HG03097 (cell line): ENCODE data around the gene BFSP1.

Source experiments
- ATAC-seq: cut with Tn5 transposase; IDR thresholded peaks from one replicate; pipeline ENCODE4 v1.9.1; 2021; ENCODE audit not compliant: unreplicated experiment, low FRiP score

BFSP1 gene

DNA sequence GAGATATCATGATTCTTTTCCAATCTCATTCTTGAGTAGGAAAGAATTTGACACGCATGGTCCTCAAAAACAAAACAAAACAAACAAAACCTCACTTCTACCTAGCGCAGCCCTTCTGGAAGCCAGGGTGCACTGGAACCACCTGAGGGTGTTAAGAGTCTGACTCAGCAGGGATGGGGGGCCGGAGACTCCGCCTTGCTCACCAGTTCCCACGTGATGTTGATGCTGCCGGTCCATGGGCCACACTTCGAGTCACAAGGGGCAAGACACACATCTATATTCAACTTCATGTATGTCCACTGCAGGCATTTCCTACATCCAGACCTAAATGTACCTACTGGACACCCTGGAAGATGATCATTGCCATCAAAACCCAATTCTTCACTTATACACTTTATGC is 30.4 kb downstream of the BFSP1 start:
- no peak for ATAC-seq

DNA sequence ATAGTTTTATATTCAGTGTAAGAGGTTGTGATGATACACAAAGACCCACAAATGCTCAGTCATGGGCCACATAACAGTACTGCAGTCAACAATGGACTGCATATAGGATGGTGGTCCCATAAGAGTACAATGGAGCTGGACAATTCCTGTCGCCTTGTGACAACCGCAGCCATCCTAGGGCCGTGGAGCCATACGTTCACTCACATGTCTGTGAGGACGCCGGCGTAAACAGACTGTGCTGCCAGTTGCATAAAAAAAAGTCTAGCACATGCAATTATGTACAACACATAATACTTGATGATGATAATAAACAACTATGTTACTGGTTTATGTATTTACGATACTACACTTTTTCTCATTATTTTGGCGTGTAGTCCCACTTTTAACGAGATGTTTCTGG is 30.9 kb downstream of the BFSP1 start:
- no peak for ATAC-seq

DNA sequence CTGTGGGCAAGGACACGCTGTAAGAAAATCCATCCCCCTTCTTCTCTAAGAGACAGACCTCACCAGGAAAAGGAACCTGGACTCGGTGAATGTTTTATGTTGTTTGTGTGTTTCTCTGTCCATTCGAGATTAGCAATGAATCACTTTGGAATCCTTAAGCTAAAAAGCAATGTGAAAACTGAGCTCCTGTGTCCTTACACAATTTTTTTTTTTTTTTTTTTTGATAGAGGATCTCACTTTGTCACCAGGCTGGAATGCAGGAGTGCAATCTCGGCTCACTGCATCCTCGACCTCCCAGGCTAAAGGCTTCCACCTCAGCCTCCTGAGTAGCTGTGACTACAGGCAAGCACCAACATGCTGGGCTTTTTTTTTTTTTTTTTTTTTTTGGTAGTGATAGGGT is 32.1 kb downstream of the BFSP1 start:
- ATAC-seq: no peak

DNA sequence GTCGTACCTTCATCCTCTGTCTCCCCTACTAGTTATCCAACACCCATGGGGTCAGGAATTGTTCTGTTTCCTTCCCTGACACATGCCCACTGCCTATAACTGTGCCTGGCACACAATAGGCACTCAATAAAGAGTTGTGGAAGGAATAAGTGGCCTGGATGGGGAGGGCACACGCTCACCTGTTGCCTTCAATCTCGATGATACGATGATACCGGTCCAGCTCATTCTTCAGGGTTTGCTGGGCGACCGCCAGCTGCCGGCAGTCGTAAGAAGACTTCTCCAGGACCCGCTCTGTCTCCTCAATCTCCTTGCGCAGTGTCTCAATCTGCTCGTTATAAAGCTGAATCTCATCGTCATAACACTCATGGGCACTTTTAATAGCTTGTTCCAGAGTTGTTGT is 32.5 kb downstream of the BFSP1 start:
- no peak for ATAC-seq

DNA sequence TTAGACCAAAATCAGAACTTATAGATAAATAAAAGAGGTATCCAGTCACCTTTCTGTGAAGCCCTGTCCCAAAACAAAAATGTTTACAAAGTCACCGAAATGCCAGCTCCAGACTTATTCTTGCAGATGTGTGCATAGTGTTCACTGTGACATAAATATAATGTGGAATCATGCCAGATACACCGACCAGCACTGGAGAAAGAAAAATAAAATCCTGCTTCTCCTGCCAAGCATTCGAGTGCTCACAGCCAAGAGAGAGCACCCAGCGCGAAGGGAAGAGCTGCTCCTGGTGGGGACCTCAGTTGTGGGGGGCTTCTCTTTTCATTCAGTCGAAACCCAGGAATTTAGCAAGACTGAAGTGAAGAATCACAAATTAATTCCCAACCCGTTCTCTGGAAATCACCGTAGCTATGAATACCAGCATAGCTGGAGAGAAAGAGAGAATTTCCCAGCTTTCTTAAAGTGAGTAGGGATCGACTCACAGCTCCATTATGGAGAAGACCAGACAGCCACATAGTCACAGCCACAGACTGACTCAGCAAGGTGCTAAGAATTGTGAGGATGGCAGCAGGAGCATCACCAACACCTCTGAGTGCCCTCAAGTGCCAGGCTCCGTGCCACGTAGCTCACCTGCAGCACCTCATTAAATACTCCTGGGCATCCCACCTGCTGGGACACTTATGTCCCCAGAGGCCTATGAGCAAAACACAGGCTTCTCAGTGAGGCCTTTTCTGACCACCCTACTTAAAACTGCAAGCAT is 33.2 kb downstream of the BFSP1 start:
- no peak for ATAC-seq

DNA sequence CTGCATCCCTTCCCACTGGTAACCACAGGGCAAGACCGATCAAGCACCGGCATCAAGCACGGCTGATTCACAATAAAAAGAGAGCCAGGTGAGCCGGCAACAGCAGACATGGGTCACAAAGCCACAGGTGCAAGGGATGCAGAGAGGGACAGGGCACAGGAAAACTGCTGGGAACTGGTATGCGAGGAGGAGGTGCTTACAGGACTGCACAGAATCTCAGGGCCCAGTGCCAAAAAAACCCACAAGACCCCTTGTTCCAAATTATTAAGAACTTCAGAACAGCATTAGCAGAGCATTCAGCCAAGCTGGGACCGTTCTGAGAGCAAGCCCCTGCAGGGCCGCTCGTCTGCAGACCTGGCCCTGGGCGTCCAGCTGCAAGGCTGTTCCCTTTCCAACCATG is 35.4 kb downstream of the BFSP1 start:
- ATAC-seq: no peak

DNA sequence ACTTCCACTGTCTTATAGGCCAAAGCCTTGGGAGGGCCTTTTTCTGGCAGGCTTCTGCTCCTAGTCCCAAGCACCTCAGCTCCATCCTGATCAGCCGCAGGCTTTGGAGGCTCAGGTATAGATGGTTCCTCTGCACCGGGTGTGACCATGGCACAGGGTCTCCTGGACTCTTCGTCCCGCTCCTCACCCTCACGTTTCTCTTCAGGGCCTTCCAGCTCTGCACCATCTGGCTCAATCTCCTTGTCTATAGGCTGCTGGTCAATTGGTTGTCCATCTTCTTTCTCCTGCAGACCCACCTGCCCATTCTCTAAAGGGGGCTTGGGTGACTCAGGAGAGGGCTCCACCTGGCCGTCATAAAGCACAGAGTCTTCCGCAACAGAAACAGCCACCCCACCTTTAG is 37.0 kb downstream of the BFSP1 start:
- ATAC-seq: no peak

DNA sequence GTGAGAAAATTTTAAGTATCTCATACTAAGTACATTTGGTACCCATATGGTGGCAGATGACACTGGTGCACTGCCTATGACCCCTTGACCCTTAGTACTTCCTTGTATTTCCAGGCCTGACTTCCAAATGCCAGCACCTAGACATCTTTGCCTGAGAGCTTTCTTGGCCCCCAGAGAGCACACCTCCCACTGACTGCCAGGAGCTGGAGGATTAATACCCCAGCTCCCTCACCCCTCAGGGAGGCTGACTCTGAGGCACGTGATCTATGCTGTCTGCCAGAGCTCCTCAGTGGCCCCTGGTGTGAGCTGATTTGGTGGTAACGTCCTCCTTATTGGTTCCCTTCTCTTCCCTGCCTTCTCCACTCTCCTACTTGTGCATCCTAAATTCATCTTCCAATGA is 38.0 kb downstream of the BFSP1 start:
- ATAC-seq: no peak

DNA sequence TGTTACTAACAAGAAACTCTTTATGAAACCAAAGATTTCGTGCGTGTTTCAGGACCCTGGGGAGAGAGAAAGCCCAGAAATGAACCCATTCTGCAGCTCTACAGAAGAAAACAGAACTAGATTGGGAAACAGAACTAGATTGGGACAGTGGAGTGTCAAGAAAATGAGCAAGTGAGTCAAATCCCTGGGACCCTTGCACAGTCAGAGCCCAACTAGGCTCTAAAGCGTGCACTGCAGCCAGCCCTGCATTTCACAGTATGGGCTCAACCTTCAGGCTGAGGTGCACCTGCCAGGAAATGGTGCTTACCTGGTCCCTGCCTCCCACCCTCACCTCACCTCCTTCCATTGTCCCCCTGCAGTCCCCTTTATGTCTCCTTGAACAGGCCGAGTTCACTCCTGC is 39.7 kb downstream of the BFSP1 start:
- ATAC-seq: no peak

DNA sequence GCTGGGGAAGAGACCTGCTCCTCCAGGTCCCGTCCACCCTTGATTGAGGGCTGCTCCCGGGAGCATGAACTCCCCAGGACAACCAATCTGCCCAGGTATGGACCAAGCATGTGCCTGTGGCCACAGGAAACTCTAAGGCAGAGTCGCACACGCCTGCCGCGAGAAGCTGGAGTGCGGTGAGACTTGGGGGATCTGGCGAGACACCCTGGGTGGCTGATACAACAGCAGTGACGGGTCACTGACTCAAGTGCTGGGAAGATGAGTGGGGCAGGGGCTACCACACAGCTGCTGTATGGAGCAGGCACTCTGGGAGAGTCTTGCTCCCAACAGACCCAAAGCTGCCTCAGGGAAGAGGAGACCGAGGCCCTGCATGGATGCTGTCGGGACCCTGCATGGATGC is 40.1 kb downstream of the BFSP1 start:
- no peak for ATAC-seq

DNA sequence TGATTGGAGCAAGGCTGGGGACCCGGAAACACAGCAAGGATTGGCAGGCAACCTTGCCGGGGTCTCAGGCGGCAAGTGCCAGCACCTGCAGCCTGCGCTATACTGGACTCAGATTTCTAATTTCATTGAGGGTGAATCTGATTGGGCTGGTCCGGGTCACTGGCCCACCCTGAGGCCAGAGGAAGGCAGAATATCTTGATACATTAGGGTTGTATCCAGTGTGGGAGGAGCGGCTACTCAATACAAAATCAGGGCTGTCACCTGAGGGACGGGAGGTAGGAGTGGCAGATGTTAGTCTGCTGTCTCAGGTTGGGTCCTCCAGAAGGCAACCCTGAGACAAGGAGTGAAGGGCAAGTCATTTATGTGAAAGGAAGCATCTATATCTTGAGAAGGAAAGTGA is 40.7 kb downstream of the BFSP1 start:
- no peak for ATAC-seq

DNA sequence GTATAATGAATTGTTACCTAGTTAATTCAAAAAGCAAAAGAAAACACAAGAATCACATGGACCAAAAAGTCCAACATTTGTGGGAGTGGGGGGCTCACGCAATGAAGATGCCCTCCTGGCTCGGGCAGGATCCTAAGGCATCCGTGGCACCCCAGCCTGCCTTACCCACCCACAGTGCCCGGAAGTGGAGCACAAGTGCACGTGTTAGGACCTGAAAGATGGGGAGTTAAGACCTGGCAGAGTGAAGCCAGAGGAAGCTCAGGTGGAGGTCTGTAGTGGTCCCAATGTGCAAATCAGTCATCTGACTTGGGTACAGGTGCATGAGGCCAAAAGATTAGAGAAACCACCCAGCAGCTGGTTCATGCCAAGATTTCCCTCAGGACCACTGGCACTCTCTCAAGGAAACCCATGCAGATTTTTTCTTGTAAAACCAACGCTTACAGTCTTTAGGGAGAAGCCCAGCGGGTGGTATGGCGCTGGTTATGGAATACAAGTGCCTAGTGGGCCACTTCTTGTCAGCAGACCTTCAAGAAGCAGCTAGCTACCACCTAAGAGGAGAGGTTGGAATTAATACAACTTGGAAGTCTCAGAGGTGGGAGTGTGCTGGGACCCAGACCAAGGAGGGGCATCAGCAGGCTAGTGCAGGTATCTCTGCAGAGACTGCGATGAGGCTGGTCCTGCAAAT is 42.1 kb downstream of the BFSP1 start:
- ATAC-seq: no peak

DNA sequence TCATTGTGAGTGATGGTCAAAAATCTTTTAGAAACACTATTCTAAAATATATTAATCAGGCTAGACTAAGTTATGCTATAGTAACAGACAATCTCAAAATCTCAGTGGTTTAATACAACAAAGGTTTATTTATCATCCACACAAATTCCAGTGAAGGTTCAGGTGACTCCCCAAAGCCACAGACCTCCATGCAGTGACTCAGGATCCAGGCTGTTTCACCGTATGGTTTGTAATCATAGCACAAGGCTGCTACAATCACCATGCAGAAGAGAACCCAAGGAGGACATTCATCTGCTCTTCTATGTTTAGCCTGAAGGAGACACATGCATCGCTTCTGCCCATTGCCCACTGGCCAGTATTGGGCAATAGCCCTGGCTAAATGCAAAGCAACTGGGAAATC is 46.2 kb downstream of the BFSP1 start:
- ATAC-seq: no peak

DNA sequence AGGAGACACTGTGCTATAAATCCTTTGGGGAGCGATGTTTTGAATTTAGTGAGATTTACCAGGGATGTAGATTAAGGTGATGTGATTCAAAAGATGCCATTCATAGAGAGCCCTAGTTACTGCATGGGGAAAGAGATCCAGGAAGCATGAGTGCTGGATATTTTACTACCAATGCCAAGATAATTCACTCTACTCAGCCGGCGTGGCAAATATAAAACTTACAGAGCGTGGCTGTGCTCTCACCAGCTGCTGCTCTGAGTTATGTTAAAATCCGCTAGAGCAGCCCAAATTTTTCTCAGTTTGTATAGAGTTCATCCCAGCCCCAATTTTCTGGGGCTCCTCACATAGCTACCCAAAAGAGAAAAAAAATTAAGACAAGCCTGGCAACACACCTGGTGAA is 48.6 kb downstream of the BFSP1 start:
- ATAC-seq: no peak

DNA sequence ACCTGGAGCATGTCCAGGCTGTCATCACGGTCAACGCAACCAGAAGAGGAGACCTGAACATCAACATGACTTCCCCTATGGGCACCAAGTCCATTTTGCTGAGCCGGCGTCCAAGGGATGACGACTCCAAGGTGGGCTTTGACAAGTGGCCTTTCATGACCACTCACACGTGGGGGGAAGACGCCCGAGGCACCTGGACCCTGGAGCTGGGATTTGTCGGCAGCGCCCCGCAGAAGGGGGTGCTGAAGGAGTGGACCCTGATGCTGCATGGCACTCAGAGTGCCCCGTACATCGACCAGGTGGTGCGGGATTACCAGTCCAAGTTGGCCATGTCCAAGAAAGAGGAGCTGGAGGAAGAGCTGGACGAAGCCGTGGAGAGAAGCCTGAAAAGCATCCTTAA is 49.5 kb downstream of the BFSP1 start:
- ATAC-seq: no peak

DNA sequence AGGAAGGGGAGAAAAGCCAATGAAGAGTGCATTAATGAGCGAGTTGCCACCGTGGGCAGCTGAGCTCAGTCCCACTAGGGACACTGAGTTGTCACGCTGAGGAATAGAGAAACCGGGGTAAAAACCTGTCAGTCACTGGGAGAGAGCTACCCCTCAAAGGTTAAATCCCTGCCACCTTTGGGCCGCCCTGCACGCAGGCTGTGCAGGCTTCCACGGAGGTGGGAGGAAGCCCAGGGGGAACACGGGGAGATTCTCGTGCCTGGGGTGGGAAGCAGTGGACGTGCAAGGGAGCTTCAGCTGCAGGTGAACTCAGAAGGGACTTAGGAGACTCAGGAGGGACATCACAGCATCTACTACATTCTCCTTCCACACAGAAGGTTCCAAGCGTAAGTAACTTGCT is 50.5 kb downstream of the BFSP1 start:
- ATAC-seq: no peak

DNA sequence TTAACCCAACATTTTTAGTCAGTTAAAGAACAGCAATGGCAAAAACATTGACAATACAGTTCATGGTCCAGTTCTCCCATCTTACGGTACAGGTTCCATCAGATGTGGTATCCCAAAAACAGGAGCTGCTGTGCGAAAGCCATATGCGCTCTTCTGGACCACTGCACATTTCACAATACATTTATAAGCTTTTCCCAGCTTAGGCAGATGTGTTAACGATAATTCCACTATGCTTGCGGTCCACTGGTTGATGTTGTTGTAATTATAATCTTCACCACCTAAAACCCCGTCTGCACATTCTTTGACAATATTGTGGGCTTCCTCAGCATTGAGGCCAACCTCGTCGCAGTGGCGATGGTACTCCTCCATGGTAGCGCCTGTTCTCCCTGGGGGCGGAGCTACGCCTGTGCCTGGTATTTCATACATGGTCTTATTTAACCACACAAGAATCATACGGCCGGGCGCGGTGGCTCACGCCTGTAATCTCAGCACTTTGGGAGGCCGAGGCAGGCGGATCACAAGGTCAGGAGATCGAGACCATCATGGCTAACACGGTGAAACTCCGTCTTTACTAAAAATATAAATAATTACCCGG is 52.0 kb downstream of the BFSP1 start:
- no peak for ATAC-seq

DNA sequence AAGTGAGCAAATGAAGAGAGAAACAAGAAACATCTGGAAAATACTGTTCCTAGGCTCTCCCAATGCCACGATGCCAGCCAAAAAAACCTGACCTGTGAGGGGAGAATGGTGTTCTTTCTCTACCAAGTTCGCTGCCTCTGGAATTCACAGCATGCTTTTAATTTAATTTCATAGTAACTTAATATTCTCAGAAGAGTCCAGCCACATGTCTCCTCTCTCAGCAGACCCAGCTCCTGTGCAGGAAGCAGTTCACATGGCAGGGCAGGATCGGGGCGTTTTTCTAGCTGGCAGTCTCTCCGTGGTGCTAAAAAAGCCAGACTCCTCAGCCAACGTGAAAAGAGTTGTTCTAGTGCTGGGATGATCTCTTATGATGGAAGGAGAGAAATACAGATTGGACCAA is 57.5 kb downstream of the BFSP1 start:
- ATAC-seq: no peak

DNA sequence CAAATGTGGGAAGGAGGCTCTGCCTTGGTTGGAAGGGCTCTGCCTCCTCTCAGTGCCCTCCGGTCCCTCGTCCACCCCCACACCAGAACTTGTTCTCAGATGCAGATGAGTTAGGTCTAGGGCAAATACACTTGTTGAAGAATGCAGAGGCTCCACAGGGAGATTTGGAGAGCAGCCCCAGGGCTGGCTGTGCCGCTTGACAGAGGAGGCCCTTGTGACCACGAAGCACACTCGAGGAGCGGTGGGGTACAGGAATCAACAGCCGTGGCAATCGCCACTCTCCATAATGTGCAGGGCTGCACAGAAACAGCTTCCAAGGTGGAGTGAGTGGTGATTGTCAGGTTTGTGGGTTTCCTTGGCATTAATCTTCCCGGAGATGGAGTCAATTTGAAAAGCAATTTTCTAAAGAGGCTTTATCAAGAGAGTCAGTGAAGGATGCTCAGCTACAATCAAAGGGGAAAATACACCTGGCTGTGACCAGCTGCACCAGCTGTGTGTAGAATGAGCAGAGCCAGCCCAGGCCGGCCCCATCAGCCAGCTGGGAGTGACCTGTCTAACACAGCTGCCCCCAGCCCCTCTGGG is 59.5 kb downstream of the BFSP1 start:
- no peak for ATAC-seq

DNA sequence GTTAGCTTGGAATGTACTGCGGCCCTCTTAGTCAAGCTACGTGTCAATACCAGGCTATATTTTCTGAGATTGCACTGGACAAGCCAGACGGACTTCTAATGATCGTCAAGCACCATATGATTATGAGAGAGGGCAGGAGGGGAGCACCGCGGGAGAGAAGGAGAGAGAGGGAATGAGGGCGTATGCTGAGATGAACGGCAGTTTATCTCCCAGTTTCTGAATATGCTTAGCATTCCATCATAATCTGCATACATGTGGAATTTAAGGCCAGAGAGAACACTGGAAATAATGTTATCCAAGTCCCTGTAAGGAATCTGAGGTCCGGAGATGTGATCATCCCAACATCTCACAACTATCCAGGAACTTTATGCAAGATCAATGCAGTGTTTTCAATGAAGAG is 60.2 kb downstream of the BFSP1 start:
- ATAC-seq: no peak

DNA sequence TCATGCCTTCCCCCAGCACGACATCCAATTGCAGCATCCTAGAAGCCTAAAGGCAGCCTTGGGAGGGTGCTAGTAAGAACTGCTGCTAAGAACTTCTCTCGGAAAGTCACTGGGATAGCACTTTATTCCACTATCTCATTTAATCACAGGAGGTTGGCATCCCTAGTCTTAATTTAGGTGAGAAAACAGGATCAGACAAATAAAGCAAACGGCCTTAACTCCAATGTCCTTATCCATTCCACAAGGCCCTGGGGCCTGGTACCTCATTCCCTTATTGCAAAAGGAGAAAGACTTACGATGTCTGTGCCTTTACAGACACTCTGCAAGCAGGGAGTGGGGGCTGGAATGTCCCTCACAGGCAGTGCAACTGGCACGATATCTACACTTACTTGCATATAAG is 60.7 kb downstream of the BFSP1 start:
- ATAC-seq: no peak
